ENCODE results near the gene TMEM163. TPM values are rescaled to one million over a fixed set of nuclear protein-coding genes. Genes with fewer than 3 reads are reported as not detected.
"Not testable (repeated sequence)": the region's sequence is repeated elsewhere in the genome, so short reads cannot be mapped to it uniquely, and the experiment has no call there.

TMEM163 gene
- total RNA-seq, 4 donors from 2014 or later, result 0.42 to 1.3 (median 1.1) TPM

DNA sequence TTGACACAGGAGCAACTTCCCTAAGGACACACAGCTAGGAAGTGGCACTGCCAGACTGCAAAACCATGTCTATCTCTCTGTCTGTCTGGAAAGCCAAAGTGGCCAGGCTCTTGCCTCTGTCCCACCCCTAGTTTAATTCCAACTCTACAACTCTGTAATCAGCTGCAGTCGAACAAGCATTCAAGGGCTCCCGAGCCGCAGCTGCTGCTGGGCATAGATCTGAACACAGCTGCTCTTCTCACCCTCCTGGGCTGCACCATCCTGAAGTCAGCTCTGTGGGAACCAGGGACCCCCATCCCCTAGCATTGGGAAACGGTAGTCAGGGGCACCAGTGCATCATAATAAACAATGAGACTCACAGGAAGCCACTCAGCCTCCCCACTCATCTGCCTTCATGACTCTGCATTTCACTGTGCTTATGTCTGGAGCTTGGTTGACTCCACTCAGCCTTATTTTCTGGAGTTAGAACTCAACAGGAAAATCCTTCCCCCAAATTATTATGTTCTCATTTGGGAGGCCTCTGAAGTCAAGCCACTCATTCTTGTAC, 44.4 kb upstream of the TMEM163 start:
- intact Hi-C loops (cut with DNase I), result no loop called here
- Histone ChIP-seq H3K9me3 (peaks cover 0 to 5% (median under 1%) of the 10 kb centered on the region in 4 donors), H3K4me3 (no peak overlapping the region), H3K27me3 (no peaks in the 10 kb centered on the region), H3K36me3 (no peaks in the 10 kb centered on the region), H3K27ac (replicated peaks in 1 of 4) (no peak overlapping the region), H3K4me1 (no peaks in the 10 kb centered on the region)
- TF ChIP-seq POLR2AphosphoS5 (IDR thresholded peaks at IDR 0.05) (no peak), POLR2A (IDR thresholded peaks at IDR 0.05; ENCODE audit: low read depth) (no peak), CTCF (IDR thresholded peaks at IDR 0.05) (no peak), EP300 (IDR thresholded peaks at IDR 0.05) (no peak)
- peak; percentile 90 for DNase-seq (ENCODE audit: extremely low spot score)
- WGBS, result 74% methylated on average over 4 of the region's 4 CpGs

DNA sequence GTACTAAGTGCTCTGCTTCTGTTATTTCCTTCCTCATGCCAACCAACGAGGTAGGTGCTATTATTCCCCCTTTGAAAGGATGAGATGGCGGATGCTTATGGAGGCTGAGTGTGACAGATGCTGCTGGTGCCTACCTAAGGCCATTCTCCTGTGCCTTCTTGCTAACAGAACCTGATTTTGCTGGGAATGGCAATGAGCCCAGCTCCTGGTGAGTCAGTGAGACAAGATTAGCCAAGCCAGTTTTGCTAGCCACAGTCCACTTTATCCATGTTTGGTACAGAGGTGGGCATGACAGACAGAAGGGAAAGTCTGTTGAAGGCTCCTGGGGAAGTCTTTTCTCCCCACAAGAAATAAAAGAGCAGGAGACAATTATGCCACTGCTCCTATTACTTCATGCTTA, 43.7 kb upstream of the TMEM163 start:
- H3K4me1 ChIP-seq, result no peaks in the 10 kb centered on the region
- WGBS, result 64% methylated on average over 2 of the region's 2 CpGs
- no peaks in the 10 kb centered on the region for H3K36me3 ChIP-seq
- H3K27me3 ChIP-seq, result no peaks in the 10 kb centered on the region
- peaks cover 0 to 12% (median 4%) of the 10 kb centered on the region in 4 donors for H3K9me3 ChIP-seq
- TF ChIP-seq POLR2AphosphoS5 (IDR thresholded peaks at IDR 0.05) (no peak), CTCF (IDR thresholded peaks at IDR 0.05) (no peak), POLR2A (IDR thresholded peaks at IDR 0.05; ENCODE audit: low read depth) (no peak), EP300 (IDR thresholded peaks at IDR 0.05) (no peak)
- H3K4me3 ChIP-seq, result no peak overlapping the region
- no peak overlapping the region for H3K27ac ChIP-seq (replicated peaks in 1 of 4)
- intact Hi-C loops (cut with DNase I), result no loop called here
- DNase-seq (ENCODE audit: extremely low spot score), result no peak

- no peak for TF ChIP-seq POLR2A (IDR thresholded peaks at IDR 0.05; ENCODE audit: low read depth)
Observed at GRCh38 chr2:134760385-134760784, 41.6 kb upstream of the TMEM163 start.

GRCh38 chr2:134758633-134759032, 39.8 kb upstream of the TMEM163 start:
- no peak for DNase-seq (ENCODE audit: extremely low spot score)
- Histone ChIP-seq H3K9me3 (peaks cover 0 to 9% (median 4%) of the 10 kb centered on the region in 4 donors), H3K27me3 (no peaks in the 10 kb centered on the region), H3K36me3 (no peaks in the 10 kb centered on the region), H3K4me1 (no peaks in the 10 kb centered on the region), H3K4me3 (no peak overlapping the region), H3K27ac (replicated peaks in 1 of 4) (no peak overlapping the region)
- TF ChIP-seq EP300 (IDR thresholded peaks at IDR 0.05) (no peak), CTCF (IDR thresholded peaks at IDR 0.05) (no peak), POLR2A (IDR thresholded peaks at IDR 0.05; ENCODE audit: low read depth) (no peak), POLR2AphosphoS5 (IDR thresholded peaks at IDR 0.05) (no peak)
- 63% methylated on average over 1 of the region's 1 CpG for WGBS
- intact Hi-C loops (cut with DNase I), result no loop called here

More at GRCh38 chr2:134760385-134760784, 41.6 kb upstream of the TMEM163 start:
- H3K36me3 ChIP-seq, result no peaks in the 10 kb centered on the region
- no peaks in the 10 kb centered on the region for H3K4me1 ChIP-seq
- no peak overlapping the region for H3K27ac ChIP-seq (replicated peaks in 1 of 4)
- no peak overlapping the region for H3K4me3 ChIP-seq
- peaks cover 0 to 9% (median 4%) of the 10 kb centered on the region in 4 donors for H3K9me3 ChIP-seq
- intact Hi-C loops (cut with DNase I), result no loop called here
- peak; percentile 47 for DNase-seq (ENCODE audit: extremely low spot score)
- H3K27me3 ChIP-seq, result no peaks in the 10 kb centered on the region

DNA sequence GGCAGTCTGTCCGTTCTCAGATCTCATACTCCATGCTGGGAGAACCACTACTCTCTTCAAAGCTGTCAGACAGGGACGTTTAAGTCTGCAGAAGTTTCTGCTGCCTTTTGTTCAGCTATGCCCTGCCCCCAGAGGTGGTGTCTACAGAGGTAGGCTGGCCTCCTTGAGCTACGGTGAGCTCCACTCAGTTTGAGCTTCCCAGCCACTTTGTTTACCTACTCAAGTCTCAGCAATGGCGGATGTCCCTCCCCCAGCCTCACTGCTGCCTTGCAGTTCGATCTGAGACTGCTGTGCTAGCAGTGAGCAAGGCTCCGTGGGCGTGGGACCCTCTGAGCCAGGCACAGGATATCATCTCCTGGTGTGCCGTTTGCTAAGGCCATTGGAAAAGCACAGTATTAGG, 33.2 kb upstream of the TMEM163 start:
- H3K36me3 ChIP-seq; H3K27me3 ChIP-seq; H3K4me3 ChIP-seq; H3K9me3 ChIP-seq; DNase-seq (ENCODE audit: extremely low spot score); H3K4me1 ChIP-seq; H3K27ac ChIP-seq (replicated peaks in 1 of 4); intact Hi-C loops (cut with DNase I): not testable (repeated sequence)
- 24% methylated on average over 5 of the region's 8 CpGs for WGBS

DNA sequence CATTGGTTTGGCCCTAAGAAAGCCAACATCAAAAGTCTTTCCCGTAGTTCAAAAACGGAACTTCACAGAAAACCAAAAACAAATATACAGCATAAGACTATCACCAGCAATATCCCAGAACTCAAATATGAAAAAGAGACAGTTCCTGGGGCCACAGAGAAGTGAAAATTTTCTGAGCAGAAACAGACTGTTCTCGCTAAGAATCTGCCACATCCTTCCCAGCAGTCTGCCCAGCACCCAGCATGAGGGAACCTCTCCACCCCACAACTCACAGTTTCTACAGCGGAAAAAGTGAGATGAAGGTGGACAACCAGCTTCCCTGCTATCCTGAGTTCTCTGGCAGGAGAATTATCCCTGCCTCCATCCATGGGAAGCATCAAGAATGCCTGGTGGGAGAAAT, 26.7 kb upstream of the TMEM163 start:
- Histone ChIP-seq H3K27ac (replicated peaks in 1 of 4) (no peak overlapping the region), H3K4me3 (no peak overlapping the region), H3K36me3 (no peaks in the 10 kb centered on the region), H3K9me3 (no peaks in the 10 kb centered on the region), H3K4me1 (no peaks in the 10 kb centered on the region), H3K27me3 (no peaks in the 10 kb centered on the region)
- no peak for DNase-seq (ENCODE audit: extremely low spot score)
- intact Hi-C loops (cut with DNase I), result no loop called here
- TF ChIP-seq POLR2A (IDR thresholded peaks at IDR 0.05; ENCODE audit: low read depth), result no peak
- WGBS, result 75% methylated on average over 4 of the region's 4 CpGs

All from esophagus muscularis mucosa (tissue), 4 donors.